Left forelimb (tissue), 1 donor: ENCODE measurements around the gene JAZF1.

Experiments used
- DNase-seq: peaks from one replicate; pipeline ENCODE4 v3.0.0-alpha.2; 2018; ENCODE audit warnings: low spot score

Gene JAZF1

DNA sequence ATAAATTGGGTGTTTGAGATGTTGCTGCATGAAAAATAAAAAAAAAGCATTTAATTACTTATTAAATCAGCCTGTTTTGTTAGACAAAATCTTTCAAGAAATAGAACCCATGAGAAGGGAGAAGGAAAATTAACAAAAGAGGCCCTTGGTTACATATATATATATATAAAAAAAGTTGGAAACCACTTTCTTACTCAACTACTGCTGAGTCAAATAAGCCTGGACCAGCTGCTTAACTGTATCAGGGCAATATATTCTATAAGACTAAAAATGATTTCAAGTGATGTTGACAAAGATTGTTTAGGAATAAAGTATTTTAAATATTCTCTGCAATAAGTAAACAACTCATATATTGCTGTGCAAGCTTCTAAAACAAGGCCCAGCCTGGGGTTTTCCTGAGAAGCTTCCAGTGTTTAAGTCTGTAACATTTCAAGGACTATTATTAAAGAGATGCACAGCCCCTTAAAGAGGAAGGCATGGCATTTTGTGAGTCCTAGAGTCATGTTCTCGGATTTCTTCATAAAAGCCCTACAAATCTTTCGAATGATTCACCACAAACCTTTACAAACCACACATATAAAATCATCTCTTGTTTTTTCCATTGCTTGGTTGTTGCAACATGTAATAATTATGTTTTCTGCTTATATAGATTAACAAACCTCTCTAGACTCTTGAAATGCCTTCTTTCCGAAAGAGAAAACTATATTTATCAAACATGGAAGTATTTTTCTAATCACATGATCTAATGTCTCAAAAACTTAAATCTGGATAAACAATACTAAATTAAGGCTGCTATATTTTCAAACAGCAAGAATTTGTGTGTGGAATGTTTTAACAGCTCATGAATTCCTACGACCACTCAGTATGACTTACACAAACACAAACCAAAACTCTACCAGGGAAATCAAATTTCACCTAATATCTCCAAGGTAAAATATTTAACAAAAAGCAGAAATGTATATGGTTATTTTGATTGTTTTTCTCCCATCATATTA, 14.3 kb downstream of the JAZF1 start:
- DNase-seq: no peak

GRCh38 chr7:28165261-28165660, 15.3 kb downstream of the JAZF1 start:
- DNase-seq: no peak

DNA sequence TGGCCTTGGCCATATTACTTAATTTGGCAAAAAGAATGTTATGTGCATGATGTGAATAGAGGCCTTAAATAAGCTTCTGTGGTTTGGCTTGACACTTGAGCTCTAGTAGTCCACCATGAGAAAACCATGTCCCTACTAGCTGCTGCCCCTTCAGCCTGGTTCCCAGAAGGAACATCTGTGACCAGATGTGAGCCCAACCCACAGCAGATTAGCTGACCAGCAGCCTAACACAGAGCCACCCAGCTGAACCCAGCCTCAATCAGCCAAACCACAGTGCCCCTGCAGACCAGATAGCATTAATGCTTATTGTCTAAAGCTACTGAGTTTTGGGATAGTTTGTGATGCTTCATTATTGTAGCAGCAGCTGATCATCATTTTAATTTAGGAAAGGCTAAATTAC, 16.6 kb downstream of the JAZF1 start:
- DNase-seq: no peak

- no peak for DNase-seq
These were observed 19.3 kb downstream of the JAZF1 start for GRCh38 chr7:28161331-28161730.

GRCh38 chr7:28160551-28160991, 20.0 kb downstream of the JAZF1 start:
- DNase-seq: no peak

DNA sequence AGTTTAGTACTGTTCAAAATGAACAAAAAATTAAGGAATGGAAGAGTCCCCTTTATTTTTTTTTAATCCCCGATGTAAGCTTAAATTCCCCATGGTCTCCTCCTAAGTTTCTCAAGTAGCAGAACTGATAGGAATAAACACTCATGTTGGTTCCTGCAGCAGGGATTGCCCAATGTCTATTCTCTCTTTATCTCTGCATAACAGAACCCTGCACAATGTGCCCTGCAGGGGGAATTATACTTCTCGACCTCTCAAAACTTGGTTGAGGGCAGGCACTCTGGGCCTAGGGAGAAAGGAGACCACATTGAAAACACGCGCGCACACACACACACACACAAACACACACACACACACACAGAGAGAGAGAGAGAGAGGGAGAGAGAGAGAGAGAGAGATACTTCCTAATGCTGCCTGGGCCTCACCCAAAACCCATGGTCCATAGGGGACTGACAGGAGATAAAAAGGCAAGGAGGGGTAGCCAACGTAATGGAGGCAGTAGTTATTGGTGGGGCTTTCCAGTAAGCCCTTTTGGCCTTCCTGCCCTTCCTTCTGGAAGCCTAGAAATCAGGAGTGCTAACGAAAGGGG, 22.7 kb downstream of the JAZF1 start:
- no peak for DNase-seq

DNA sequence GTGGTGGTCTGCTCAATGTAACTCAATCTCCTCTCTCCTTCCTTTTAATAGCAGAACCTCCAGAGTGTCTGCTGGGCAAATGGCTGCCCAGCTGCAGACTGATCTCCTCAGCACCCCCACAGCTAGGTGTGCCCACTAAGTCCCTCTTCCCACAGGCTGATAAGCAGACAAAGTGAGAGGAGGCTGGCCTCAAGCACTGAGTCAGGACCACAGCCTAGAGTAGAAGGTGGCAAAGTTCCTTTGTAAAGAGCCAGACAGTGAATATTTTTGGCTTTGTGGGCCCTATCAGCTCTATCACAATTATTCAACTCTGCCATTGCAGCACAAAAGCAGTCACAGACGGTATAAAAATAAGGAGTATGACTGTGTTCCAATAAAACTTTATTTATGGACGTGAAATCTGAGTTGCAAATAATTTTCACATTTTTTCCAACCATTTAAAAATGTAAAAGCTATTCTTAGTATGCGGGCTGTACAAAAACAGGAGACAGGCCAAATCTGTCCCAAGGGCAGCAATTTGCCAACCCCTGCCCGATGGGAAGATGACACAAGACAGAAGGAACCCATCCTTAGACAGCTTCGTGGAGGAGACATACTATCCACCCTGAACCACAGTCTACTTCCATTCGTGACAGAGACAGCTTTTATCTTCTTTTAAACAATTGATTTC, 23.4 kb downstream of the JAZF1 start:
- DNase-seq: no peak

GRCh38 chr7:28156401-28156800, 24.2 kb downstream of the JAZF1 start:
- no peak for DNase-seq

DNA sequence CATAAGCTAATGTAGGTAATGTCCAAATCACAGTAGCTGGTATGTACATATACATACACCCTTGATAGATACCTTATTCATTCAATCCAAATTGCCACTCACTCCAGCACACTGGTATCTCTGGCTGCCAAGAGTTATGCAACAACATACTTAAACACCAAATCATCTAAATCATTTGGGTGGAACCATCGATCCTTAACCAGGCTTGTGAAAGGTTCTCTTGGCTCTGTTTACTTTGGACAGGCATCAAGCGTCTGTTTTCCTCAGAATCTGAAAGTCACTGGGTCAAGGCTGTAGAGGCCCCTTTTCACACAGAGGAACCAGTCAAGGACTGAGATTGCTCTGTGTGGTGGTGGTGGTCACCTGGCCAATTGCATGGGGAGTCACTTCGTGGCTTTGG, 24.6 kb downstream of the JAZF1 start:
- no peak for DNase-seq

- no peak for DNase-seq
These were observed 25.5 kb downstream of the JAZF1 start for GRCh38 chr7:28155019-28155660.

DNA sequence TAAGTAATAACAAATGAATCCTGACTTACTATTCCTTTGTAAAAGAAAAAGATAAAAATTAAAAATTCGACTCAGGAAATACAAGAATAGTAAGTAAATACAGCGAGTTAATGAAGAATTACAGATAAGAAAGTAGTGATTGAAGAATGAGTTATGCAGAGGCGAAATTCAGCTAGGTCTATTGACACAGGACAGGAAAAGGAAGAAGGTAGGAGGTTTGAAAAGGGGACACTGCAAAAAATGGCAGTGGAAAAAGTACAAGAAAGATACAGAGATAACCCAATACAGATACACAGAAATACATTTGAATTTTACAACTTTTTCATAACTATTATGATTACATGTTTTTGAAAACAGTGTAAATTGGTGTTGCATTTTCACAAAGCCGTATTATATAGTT, 28.0 kb downstream of the JAZF1 start:
- no peak for DNase-seq

DNA sequence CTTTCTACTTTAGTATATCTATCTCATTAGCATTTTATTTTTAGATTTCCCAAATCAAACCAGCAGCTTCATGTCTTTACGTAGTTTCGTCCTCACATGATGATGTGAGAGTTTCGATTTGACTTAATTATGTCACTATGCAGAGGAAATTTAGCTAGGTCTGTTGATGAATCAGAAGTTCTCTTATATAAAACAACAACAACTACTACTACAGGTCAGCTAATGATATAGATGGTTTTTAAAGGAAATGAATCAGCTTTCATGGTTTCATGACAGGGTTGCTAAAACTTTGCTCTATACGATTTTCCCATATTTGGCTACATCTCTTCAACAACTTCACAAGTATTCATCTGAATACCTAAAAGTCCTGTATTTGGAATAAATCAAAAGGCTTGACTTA, 28.6 kb downstream of the JAZF1 start:
- DNase-seq: no peak

DNA sequence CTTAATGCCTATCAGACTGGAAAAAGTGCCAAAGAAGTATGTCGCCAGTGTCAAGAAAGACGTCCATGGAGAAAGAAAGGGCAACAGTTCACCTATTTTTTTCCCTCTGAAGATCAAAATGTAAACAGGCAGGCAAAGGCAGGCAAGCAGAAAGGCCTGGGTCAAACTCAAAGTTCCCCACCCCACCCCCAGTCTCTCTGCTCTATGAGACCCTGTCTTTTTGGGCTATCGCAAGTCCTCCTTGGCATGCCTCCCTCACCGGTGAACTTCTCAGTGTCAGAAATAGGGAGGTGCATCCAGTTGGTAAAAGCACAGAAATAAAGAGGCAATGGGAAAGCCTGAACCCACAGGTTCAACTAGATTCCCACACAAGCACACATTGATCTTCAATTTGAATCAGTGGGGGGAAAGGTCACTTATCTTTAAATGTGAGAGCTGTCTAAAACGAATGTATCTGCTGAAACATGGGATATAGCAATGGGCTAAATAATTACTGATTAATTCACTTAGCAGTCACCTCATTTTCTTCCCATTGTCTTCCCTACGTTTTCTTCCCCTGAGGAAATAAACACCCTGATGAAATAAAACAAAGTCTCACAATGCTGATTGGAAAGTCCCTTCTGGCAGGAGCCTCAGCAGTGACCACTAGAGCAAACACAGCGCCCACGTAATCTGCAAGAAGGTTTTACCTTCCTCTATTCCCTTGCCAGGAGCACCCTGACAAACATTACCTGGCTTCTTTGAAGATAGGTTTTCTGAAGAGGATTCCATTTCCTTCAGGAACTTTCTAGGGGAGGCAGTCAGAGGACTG, 31.1 kb downstream of the JAZF1 start:
- DNase-seq: no peak

GRCh38 chr7:28145931-28146330, 34.7 kb downstream of the JAZF1 start:
- DNase-seq: no peak

DNA sequence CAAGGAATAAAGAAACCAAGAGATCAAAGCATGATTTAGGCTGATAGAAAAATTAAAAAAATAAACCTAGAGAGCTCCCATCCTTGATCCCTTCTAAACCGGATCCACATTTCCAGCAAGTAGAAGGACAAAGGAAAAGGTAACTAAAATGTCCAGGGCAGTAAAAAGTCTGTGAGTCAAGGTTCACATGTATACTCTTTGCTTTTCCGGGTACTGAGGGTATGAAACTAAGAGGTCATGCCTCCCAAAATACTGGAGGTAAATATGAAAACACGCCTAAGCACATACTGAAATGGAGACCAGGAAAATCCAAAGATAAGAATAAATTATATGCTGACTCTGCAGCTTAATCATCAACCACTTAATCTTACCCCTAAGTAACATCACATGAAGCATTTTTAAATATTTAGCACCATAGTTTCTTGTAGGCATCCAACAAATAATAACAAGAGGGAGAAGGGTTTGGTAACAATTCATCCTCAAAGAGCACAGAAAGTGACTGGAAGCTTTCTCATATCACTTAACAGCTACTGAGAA, 35.4 kb downstream of the JAZF1 start:
- DNase-seq: no peak

GRCh38 chr7:28144266-28144665, 36.3 kb downstream of the JAZF1 start:
- no peak for DNase-seq

- no peak for DNase-seq
These were observed 37.9 kb downstream of the JAZF1 start for GRCh38 chr7:28142650-28143049.

DNA sequence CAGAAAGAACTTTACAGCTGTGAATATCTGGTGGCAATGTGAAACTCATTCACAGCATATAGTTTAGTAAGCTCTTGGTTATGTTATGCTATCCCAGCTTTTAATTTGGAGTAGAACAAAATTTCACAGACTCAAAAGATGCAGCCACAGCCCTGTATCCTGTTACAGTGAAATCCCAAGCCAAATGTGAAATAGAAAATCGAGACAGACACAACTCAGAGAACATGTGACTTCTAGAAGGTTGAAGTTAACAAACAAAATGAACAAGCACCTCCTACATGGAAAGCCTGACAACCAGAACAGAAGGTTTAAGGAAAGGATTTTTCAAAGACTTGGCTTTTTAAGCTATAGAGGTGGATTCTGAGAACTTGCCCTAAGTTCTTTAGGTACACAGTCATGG, 39.6 kb downstream of the JAZF1 start:
- no peak for DNase-seq

DNA sequence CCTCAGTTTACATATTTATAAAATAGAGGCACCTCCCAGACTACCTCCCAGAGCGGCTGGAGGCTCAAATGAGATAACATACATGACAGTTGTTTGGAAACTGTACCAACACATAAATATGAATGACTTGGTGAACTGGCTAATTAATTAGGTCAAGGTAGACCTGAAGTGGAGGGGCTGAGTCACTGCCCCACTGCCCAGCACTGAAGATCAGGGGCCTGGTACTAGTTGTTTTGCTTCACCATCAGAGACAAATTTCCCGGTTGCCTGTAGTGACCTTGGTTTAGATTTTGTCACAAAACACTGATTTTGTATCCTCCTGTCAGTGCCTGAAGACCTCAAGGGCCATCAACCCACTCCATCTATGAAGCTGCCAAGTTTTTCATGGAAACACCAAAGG, 41.8 kb downstream of the JAZF1 start:
- DNase-seq: no peak

- no peak for DNase-seq
These were observed 43.1 kb downstream of the JAZF1 start for GRCh38 chr7:28137463-28137862.

DNA sequence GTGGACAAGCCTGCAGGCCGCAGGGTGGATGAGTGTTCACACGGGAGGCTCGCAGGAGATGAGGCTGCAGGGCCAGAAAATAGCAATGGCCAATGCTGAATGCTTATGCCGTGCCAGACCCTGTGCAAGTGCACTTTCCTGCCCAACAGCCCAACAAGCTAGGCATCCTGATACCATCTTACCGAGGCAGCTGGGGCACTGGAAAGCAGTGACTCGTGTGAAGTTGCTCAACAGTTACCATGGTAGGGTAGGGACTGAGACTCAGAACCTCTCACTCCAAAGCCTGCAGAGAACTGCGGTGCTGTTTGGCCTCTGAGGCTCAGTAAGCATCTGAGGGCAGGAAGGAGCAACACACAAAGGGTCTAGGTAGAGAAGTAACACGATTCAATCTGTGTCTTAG, 43.7 kb downstream of the JAZF1 start:
- no peak for DNase-seq
